ENCODE data around the gene NPHP1. TPM values are rescaled to one million over a fixed set of nuclear protein-coding genes. Genes with fewer than 3 reads are reported as not detected.
"Not testable (repeated sequence)": the region's sequence is repeated elsewhere in the genome, so short reads cannot be mapped to it uniquely, and the experiment has no call there.

The NPHP1 gene
- total and polyA plus RNA-seq, 2 donors (not counting 3 experiments of a cell fraction or from before 2014, with no cell fraction given): 2.3 to 5.9 TPM

DNA sequence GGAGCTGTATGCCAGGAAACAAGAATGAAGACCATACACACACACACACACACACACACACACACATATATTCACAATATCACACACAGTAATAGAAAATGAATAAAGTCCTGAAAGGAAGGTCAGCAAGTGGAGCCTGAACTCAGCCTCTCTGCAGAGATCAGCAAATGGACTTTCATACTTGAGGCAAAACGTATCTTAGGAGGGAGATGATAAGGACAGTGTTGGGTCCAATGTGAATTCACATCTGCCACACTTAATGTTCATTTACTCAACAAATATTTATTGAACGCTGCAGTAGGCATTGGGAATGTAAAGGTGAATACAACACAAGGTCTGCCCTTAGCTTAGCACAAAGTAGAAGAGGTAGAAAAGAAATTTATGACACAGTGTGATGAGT, 10.3 kb upstream of the NPHP1 start:
- ChIA-PET CTCF (interaction anchor here (1.3 kb wide), 1 partner anchor 9 kb away, joined by 3 read pairs; no protein-coding TSS in a partner anchor), POLR2A (no interaction called here)
- Histone ChIP-seq H3K27ac (ENCODE audit: insufficient read depth, low read depth, low read length) (no peak overlapping the region), H3K4me3 (replicated peaks in 1 of 3; ENCODE audit: insufficient read depth in 1 of 3, low read depth in 1 of 3, low read length in 3 of 3) (no peak overlapping the region), H3K4me2 (ENCODE audit: insufficient read depth, low read length) (no peak overlapping the region), H3K79me2 (ENCODE audit: control insufficient read depth, insufficient read depth, low read length) (peaks cover 11% of the 10 kb centered on the region), H3K4me1 (ENCODE audit: control insufficient read depth, extremely low read depth, insufficient read depth, low read length) (peaks cover 6% of the 10 kb centered on the region), H4K20me1 (replicated peaks; ENCODE audit: control insufficient read depth, extremely low read depth, insufficient read depth, low read length) (no peaks in the 10 kb centered on the region), H3K9me1 (replicated peaks; ENCODE audit: control insufficient read depth, extremely low read depth, insufficient read depth, low read length) (no peaks in the 10 kb centered on the region), H3K36me3 (ENCODE audit: control insufficient read depth in 2 of 2, extremely low read depth in 1 of 2, insufficient read depth in 2 of 2, low read length in 2 of 2) (peaks cover 0 to 1% of the 10 kb centered on the region in 2 experiments), H3K9ac (replicated peaks; ENCODE audit: extremely low read depth, insufficient read depth, low read length) (no peak overlapping the region), H2AFZ (ENCODE audit: low read depth, low read length) (no peak overlapping the region), H3K9me3 (replicated peaks; ENCODE audit: control insufficient read depth, insufficient read depth, low read length) (no peaks in the 10 kb centered on the region), H3K27me3 (ENCODE audit: control insufficient read depth in 2 of 2, insufficient read depth in 2 of 2, low read length in 2 of 2) (peaks cover 26 to 40% of the 10 kb centered on the region in 2 experiments)
- dilution Hi-C loops (cut with MboI; ENCODE audit: extremely low pct_ligation_motif_present, low sequenced_read_pairs) (no loop called here), intact Hi-C loops (cut with micrococcal nuclease) (no loop called here)
- FAIRE-seq (no peak), DNase-seq (ENCODE audit: low read depth, low spot score) (no peak)
- BruUV-seq (replicated peaks): no TSS peak
- TF ChIP-seq JUN (IDR thresholded peaks at IDR 0.05; ENCODE audit: borderline replicate concordance, insufficient read depth, insufficient read length, low read depth): no peak
- TF ChIP-seq, protein P1, sequence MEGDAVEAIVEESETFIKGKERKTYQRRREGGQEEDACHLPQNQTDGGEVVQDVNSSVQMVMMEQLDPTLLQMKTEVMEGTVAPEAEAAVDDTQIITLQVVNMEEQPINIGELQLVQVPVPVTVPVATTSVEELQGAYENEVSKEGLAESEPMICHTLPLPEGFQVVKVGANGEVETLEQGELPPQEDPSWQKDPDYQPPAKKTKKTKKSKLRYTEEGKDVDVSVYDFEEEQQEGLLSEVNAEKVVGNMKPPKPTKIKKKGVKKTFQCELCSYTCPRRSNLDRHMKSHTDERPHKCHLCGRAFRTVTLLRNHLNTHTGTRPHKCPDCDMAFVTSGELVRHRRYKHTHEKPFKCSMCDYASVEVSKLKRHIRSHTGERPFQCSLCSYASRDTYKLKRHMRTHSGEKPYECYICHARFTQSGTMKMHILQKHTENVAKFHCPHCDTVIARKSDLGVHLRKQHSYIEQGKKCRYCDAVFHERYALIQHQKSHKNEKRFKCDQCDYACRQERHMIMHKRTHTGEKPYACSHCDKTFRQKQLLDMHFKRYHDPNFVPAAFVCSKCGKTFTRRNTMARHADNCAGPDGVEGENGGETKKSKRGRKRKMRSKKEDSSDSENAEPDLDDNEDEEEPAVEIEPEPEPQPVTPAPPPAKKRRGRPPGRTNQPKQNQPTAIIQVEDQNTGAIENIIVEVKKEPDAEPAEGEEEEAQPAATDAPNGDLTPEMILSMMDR (IDR thresholded peaks at IDR 0.05; ENCODE audit: extremely low read depth in 1 of 2, insufficient read depth in 1 of 2, low read depth in 1 of 2, low read length in 2 of 2): no peak
- no peak for TF ChIP-seq EZH2 (IDR thresholded peaks at IDR 0.05; ENCODE audit: borderline replicate concordance, low read depth, low read length, severe bottlenecking)
- TF ChIP-seq GATA2 (IDR thresholded peaks at IDR 0.05; ENCODE audit: insufficient read depth, insufficient read length, low read depth, low read length): no peak
- no peak for TF ChIP-seq MYC (IDR thresholded peaks at IDR 0.05; ENCODE audit: low read depth, low read length)
- no peak for TF ChIP-seq POLR2A (IDR thresholded peaks at IDR 0.05; ENCODE audit: low read depth, low read length)
- no peak for TF ChIP-seq FOS (IDR thresholded peaks at IDR 0.05; ENCODE audit: borderline replicate concordance, insufficient read depth, low read length)
- no peak for TF ChIP-seq POLR2AphosphoS5 (IDR thresholded peaks at IDR 0.05; ENCODE audit: insufficient read depth, low read depth, low read length)
- TF ChIP-seq, protein P2, sequence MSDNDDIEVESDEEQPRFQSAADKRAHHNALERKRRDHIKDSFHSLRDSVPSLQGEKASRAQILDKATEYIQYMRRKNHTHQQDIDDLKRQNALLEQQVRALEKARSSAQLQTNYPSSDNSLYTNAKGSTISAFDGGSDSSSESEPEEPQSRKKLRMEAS (IDR thresholded peaks at IDR 0.05; ENCODE audit: insufficient read depth, insufficient read length): no peak

- peaks cover 25 to 35% of the 10 kb centered on the region in 2 experiments for H3K27me3 ChIP-seq (ENCODE audit: control insufficient read depth in 2 of 2, insufficient read depth in 2 of 2, low read length in 2 of 2)
- H4K20me1 ChIP-seq (replicated peaks; ENCODE audit: control insufficient read depth, extremely low read depth, insufficient read depth, low read length); H3K9ac ChIP-seq (replicated peaks; ENCODE audit: extremely low read depth, insufficient read depth, low read length); intact Hi-C loops (cut with micrococcal nuclease); FAIRE-seq; CTCF ChIA-PET; dilution Hi-C loops (cut with MboI; ENCODE audit: extremely low pct_ligation_motif_present, low sequenced_read_pairs); H3K36me3 ChIP-seq (ENCODE audit: control insufficient read depth in 2 of 2, extremely low read depth in 1 of 2, insufficient read depth in 2 of 2, low read length in 2 of 2); H3K9me1 ChIP-seq (replicated peaks; ENCODE audit: control insufficient read depth, extremely low read depth, insufficient read depth, low read length); H3K4me1 ChIP-seq (ENCODE audit: control insufficient read depth, extremely low read depth, insufficient read depth, low read length); DNase-seq (ENCODE audit: low read depth, low spot score); BruUV-seq (replicated peaks); H3K4me3 ChIP-seq (replicated peaks in 1 of 3; ENCODE audit: insufficient read depth in 1 of 3, low read depth in 1 of 3, low read length in 3 of 3); H2AFZ ChIP-seq (ENCODE audit: low read depth, low read length); POLR2A ChIA-PET; H3K9me3 ChIP-seq (replicated peaks; ENCODE audit: control insufficient read depth, insufficient read depth, low read length); H3K27ac ChIP-seq (ENCODE audit: insufficient read depth, low read depth, low read length); H3K4me2 ChIP-seq (ENCODE audit: insufficient read depth, low read length): not testable (repeated sequence)
- peaks cover 11% of the 10 kb centered on the region for H3K79me2 ChIP-seq (ENCODE audit: control insufficient read depth, insufficient read depth, low read length)
Measured at GRCh38 chr2:110213522-110213921, 8.7 kb upstream of the NPHP1 start.
